Measurements from ENCODE around the gene LILRB5.
"Not testable (repeated sequence)": the region's sequence is repeated elsewhere in the genome, so short reads cannot be mapped to it uniquely, and the experiment has no call there.

DNA sequence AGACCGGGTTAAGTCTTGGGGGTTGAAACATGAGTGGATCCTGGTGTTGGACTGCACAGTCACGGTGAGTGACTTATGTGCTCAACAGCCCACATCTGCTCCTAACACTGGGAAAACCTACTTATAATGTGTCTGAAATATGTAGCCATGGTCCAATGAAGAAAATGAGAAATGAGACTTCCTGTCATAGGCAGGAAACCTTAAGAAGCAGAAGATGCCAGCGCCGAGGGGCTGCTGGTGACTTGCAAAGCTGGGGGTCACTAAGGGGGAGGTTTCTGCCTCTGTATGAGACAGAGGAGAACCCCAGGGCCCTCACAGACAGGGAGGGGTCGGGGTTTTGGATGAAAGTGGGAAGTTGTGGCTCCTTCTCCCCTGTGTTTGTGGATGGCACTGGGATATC lies 15.1 kb upstream of the LILRB5 start:
- TF ChIP-seq, protein P1, sequence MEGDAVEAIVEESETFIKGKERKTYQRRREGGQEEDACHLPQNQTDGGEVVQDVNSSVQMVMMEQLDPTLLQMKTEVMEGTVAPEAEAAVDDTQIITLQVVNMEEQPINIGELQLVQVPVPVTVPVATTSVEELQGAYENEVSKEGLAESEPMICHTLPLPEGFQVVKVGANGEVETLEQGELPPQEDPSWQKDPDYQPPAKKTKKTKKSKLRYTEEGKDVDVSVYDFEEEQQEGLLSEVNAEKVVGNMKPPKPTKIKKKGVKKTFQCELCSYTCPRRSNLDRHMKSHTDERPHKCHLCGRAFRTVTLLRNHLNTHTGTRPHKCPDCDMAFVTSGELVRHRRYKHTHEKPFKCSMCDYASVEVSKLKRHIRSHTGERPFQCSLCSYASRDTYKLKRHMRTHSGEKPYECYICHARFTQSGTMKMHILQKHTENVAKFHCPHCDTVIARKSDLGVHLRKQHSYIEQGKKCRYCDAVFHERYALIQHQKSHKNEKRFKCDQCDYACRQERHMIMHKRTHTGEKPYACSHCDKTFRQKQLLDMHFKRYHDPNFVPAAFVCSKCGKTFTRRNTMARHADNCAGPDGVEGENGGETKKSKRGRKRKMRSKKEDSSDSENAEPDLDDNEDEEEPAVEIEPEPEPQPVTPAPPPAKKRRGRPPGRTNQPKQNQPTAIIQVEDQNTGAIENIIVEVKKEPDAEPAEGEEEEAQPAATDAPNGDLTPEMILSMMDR (IDR thresholded peaks at IDR 0.05), result not testable (repeated sequence)
- TF ChIP-seq POLR2A (IDR thresholded peaks at IDR 0.05), result not testable (repeated sequence)

All from body of pancreas (tissue), 4 donors.